OCI-LY7 (cell line): ENCODE data around the gene NLGN1.

Experiments
- CTCF ChIP-seq: fragments of 200-600 bp; sonication (generic); conservative IDR thresholded peaks from 2 replicates; pipeline ENCODE4 v1.5.1; 2014; ENCODE audit warnings: mild to moderate bottlenecking, antibody characterized with exemption, low read length, moderate library complexity, mixed read lengths
- EZH2phosphoT487 ChIP-seq: fragments of 200-600 bp; sonication (generic); IDR thresholded peaks from 2 replicates; pipeline ENCODE4 v1.6.1; 2018; ENCODE audit warnings: low read depth, borderline replicate concordance, mild to moderate bottlenecking, mixed run types, antibody characterized with exemption, low read length, moderate library complexity, mixed read lengths

DNA sequence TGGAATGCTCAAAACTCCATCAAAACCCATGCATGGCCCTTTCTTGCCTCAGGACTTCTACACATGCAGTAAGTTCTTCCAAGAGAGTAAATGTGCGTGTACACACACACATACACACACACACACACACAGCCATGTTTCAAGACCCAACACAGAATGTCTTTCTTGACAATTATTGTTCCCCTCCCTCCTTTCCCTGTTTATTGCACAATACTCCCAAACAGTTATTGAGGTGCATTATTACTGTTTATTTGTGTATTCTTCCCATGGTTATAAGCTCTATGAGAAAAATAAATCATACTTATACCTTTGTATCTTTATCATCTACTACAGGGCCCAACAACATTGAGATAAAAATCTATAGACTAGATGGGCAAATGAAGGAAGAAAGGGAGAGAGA lies 937.8 kb downstream of the NLGN1 start:
- TF ChIP-seq CTCF, result no peak
- TF ChIP-seq EZH2phosphoT487, result no peak
